ENCODE results near the gene EFNA5.

Gene EFNA5

DNA sequence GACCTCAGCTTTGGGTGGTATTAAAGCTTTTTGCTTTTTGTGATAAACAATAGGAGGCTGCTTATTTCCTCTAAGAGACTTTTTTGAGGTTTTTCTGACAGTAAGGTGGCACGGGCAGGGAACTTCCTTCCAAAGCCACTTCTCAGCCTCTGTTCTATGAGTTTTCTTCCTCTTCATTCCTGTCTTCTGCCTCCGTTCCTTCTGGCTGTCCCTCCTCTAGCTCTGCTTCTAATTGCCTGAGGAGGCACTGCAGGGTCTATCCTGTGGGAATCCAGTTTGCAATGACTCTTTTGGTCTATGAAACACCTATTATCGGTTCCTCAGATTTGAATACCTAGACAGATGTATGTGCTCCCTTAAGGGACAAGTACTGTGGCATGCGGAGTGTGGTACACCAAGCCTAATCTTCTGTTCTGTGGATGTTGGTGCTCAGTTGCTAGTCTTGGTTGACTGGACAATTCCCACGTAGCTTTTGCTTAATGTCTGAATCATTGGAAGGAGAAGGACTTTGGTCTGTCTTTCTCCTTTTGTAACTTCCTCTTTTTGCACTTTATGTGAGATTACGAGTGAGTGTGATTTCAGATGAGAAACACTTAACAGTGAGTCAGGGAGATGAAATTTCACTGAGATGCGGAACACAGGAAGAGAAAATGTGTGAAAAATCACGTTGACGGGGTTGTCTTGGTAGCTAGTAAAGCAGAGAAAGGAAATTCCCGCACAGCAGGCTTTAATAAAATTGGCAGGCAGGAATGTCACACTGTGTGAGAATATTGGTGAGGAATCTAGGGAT is 305.2 kb downstream of the EFNA5 start:
- TF ChIP-seq, protein P1, sequence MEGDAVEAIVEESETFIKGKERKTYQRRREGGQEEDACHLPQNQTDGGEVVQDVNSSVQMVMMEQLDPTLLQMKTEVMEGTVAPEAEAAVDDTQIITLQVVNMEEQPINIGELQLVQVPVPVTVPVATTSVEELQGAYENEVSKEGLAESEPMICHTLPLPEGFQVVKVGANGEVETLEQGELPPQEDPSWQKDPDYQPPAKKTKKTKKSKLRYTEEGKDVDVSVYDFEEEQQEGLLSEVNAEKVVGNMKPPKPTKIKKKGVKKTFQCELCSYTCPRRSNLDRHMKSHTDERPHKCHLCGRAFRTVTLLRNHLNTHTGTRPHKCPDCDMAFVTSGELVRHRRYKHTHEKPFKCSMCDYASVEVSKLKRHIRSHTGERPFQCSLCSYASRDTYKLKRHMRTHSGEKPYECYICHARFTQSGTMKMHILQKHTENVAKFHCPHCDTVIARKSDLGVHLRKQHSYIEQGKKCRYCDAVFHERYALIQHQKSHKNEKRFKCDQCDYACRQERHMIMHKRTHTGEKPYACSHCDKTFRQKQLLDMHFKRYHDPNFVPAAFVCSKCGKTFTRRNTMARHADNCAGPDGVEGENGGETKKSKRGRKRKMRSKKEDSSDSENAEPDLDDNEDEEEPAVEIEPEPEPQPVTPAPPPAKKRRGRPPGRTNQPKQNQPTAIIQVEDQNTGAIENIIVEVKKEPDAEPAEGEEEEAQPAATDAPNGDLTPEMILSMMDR (IDR thresholded peaks at IDR 0.05; ENCODE audit: low read depth, low read length): no peak
- no peak for DNase-seq (ENCODE audit: extremely low read depth, low read depth)

DNA sequence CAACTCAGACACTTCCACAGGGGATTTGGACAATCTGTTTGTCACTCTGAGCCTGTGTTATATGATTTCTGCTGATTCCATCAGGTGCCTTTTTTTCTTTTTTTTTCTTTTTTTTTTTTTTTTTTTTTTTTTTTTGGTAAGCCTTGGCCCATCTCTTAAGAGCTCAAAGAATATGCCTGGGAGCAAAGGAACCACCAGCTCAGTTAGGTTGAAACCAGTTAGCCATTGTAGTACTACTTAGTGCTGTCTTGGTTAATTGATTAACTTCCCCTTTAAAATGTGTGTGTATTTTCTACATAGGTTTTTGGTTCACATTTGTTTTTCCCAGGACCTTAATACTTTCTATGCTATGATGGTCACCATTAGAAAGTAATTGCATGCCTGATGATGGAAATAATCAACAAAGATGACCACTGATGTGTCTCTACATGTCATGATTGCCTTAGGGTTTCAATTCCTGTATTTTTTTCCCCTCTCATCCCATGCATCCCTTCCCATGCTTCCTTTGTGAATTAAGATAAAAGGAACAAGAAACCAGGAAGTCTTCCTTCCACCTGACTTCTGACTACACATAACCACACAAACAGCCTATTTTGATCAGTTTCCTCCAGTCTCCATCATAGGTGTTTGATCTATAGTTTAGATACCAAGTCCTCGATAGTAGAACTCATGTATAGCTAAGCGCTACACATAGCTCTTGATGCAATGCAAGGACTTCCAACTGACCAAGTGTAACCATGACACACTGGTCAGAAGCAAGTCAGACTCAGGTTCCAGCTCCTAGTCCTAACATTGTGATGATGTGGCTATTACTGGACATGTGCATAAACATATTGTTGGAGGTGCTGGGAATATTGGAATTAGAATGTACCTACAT is 306.1 kb downstream of the EFNA5 start:
- TF ChIP-seq, protein P1 (IDR thresholded peaks at IDR 0.05; ENCODE audit: low read depth, low read length): no peak
- DNase-seq (ENCODE audit: extremely low read depth, low read depth): no peak

DNA sequence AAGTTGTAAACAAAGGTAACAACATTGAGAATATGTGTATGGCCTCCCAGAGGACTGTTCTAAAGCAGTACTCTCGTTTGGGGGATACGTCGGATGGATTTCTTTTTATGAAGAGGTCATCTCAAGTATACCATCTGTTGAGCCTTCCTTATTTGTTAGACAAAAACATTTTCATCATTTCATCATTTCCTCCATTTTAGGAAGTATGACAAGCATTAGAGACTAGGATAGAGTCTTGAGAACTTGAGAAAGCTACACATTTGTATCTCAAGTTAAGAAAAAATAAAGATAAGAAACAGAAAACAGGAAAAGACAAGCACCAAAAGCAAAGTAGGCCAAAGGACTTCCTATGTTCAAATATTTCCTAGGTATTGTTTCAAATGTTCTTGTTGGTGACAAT is 307.0 kb downstream of the EFNA5 start:
- TF ChIP-seq, protein P1 (IDR thresholded peaks at IDR 0.05; ENCODE audit: low read depth, low read length): no peak
- no peak for DNase-seq (ENCODE audit: extremely low read depth, low read depth)

DNA sequence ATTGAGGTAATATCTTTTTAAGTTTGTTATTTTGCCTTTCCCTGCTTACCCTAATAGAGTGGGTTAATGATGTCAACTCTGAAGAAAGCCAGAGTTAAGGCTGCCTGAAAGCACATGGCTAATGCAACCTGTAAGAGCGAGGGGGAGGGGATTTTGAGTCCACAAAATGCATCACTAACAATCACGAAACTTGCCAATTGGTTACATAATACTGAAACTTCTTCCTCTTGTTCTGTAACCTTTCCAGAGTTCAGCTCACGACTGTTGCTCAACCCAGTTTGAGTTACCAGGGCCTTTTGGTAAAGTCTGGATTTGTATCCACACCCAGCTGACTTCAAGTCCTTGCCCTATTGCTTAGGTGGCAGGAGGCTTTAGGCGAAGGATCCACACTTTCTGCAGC is 308.8 kb downstream of the EFNA5 start:
- DNase-seq (ENCODE audit: extremely low read depth, low read depth): peak; percentile 61
- TF ChIP-seq, protein P1 (IDR thresholded peaks at IDR 0.05; ENCODE audit: low read depth, low read length): no peak

DNA sequence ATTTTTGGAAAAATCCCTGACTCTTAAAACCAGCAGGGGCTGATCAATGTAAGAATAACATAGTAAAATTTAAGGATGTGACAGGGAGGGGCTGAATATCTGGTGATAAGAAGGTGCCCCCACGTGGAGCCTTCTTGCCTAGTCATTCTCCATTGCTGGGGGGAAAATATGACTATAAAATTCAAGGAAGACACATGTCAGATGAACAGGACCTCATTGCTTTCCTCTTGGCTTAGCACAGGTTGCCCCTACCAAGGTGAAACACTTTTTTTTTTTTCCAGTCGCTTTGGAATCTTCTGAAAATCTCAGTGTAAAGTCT is 310.9 kb downstream of the EFNA5 start:
- TF ChIP-seq, protein P1 (IDR thresholded peaks at IDR 0.05; ENCODE audit: low read depth, low read length): no peak; the same call in 1 of the 2 replicates
- DNase-seq (ENCODE audit: extremely low read depth, low read depth): no peak

DNA sequence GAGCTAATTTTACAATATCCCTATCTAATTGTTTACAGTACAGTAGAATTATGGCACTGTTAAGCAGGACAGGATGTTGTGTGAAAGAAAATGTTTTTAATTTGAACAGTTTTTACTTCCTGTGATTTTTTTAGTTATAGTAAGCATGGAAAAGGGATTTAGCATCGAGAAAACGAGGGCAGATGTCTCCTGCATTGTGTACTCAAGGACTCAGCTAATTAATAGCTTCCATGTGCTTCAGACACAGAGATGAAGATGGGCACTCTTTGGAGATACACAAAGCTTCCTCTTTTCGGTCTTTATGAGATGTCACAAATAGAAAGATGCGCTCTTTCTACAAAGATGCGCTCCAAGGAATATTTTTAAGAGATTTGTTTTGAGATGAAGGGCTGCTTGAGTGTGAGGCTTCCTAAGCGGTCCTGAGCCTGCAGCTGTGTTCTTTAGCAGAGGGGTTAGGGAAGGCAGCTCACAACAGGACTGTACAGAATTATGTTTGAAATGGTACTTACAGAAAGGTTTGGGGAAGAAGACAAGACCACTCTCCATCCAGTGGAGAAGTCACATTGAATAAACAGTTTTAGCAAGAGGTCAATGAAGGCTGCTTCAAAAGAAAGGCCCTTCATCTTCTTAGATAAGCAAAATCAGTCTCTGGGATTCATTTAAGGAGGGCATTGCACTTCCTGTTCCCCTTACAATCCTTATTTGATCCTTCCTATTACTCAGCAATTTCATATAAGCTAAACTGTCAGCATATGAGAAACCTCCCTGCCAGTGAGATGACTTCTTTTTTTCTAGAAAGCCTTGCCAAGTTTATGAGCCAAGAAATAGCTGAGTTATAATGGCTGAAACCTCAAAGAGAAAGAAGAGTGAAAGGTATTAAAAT is 311.5 kb downstream of the EFNA5 start:
- TF ChIP-seq, protein P1 (IDR thresholded peaks at IDR 0.05; ENCODE audit: low read depth, low read length): no peak
- peak; percentile 40 for DNase-seq (ENCODE audit: extremely low read depth, low read depth)

Data from AG09319 (cell line).